Effector CD8-positive, alpha-beta T cell (primary cell): ENCODE measurements around the gene SEZ6L2.
"Not testable (repeated sequence)": the region's sequence is repeated elsewhere in the genome, so short reads cannot be mapped to it uniquely, and the experiment has no call there.

Experiments
- DNase-seq: peaks from one replicate; lab custom pipeline; 2025; lab: John Stamatoyannopoulos, UW

SEZ6L2 gene

GRCh38 chr16:29857133-29857760 lies 42.1 kb downstream of the SEZ6L2 start:
- no peak for DNase-seq

DNA sequence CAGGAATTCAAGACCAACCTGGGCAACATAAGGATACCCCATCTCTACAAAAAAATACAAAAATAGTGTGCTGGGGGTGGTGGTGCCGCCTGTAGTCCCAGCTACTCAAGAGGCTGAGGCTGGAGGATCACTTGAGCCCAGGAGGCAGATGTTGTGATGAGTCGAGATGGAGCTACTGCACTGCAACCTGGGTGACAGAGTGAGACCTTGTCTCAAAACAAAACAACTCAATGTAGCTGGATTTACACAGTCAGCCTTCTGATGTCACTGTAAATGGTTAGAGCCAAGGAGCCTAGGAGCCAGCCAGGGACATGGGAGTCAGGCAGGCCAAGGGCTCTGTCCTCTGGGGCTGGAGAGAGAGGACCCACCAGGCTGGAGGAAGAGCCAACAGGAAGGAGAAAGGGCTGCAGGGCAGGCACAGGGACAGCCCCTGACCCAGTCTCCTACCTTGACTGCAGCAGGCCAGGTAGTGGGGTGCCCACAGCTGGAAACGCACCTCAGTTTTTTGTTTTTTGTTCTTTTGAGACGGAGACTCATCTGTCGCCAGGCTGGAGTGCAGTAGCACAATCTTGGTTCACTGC lies 44.7 kb downstream of the SEZ6L2 start:
- no peak for DNase-seq

- DNase-seq: no peak
Observed at GRCh38 chr16:29852654-29853053, 46.7 kb downstream of the SEZ6L2 start.

- no peak for DNase-seq
Observed at GRCh38 chr16:29850998-29851397, 48.4 kb downstream of the SEZ6L2 start.

DNA sequence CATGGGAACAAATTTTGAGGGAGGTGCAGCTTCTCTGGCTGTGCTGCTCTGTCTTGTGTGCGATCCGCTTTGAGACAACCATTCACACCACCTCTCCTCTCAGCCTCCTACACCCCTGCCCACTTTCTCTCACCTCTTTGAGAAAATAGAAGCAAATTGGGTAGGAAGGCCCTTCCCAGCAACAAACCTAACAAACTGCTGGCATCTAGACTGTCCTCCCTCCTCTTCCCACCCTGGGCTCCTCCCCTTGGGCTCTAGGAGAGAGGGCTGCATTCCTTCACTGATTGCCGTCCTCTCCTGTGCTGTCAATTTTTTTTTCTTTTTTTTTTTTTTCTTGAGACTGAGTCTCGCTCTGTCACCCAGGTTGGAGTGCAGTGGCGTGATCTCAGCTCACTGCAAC lies 49.8 kb downstream of the SEZ6L2 start:
- DNase-seq: no peak

DNA sequence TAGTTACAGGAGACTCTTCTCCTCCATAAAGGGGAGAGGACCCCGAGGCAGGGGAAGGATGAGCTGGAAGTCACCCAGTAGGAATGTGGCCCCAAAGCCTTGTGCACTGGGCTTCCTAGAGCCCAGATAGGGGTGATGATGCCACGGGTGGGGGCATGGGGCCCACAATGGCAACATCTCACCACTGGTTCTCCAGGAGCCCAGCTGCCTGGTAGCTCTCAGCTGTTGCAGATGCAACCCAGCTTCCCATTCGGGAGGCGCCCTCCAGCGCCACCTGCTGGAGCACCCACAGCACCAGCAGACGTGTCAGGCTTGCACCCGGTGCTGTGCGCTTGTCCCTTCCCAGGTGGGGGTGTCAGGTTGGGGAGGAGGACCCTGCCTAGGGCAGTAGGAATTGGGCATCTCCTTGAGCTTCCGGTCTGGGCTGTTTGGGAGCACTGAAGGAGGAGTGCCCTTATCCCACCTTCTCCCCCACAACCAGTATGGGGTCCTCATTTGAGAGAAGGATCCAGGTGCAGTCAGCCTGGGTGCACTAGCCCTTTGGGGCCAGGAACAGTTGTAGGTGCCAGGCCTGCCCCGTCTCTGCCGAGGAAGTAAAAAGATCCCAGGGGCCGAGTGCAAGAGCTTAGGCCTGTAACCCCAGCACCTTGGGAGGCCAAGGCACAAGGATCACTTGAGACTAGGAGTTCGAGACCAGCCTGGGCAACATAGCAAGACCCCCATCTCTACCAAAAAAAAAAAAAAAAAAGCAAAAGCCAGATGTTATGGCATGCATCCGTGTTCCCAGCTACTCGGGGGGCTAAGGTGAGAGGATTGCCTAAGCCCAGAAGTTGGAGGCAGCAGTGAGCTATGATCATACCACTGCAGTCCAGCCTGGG lies 50.7 kb downstream of the SEZ6L2 start:
- DNase-seq: peak; percentile 69

DNA sequence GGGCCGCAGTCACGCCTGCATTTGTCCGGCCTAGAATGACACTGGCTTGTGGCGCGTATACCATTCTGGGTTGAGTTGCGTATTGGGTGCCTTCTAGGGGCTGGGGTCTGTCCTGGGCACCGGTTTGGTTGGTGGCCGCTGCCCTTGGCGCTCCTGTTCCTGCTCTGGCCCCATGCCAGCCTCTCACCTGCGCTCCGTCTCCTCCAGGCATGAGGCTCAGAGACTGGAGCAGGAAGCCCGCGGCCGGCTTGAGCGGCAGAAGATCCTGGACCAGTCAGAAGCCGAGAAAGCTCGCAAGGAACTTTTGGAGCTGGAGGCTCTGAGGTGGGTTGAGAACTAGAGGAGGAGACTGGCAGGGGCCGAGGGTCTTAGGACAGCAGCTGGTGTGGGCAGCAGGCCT lies 53.7 kb downstream of the SEZ6L2 start:
- DNase-seq: no peak

GRCh38 chr16:29844575-29845331 lies 54.6 kb downstream of the SEZ6L2 start:
- no peak for DNase-seq

GRCh38 chr16:29843931-29844330 lies 55.4 kb downstream of the SEZ6L2 start:
- no peak for DNase-seq

DNA sequence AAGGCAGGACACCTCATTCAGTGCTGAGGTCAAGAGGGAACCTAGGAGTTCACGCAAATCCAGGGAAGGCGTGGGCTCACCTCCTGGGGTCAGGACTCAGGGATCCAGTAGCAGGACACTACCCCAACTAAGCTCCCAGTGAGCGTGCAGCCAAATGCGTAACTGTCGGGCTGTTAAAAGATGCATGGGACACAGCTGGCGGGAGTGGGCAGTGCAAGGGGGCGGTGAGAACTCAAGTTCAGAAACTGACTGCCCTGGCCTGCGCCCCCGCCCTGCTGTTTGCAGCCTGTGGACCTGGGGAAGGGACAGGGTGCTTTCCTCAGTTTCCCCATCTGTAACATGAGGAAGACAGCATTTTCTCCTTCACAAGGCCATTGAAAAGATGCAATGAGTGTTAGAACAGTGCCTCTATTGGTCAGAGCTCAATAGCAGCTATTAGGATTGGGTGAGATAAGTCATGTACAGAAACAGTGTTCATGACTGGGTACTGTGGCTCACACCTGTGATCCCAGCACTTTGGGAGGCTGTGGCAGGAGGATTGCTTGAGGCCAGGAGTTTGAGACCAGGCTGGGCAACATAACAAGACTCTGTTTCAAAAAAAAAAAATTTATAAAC lies 56.5 kb downstream of the SEZ6L2 start:
- DNase-seq: no peak

DNA sequence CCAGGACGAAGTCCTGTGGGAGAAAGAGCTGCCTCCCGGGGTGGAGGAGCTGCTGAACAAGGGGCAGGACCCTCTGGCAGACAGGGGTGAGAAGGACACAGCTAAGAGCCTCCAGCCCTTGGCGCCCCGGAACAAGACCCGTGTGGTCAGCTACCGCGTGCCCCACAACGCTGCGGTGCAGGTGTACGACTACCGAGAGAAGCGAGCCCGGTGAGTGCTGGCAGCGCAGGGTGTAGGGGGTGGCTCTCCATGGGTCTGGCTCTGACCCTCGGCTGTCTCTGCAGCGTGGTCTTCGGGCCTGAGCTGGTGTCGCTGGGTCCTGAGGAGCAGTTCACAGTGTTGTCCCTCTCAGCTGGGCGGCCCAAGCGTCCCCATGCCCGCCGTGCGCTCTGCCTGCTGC lies 57.7 kb downstream of the SEZ6L2 start:
- no peak for DNase-seq

GRCh38 chr16:29840240-29840639 lies 59.1 kb downstream of the SEZ6L2 start:
- no peak for DNase-seq

GRCh38 chr16:29839822-29840221 lies 59.5 kb downstream of the SEZ6L2 start:
- no peak for DNase-seq

DNA sequence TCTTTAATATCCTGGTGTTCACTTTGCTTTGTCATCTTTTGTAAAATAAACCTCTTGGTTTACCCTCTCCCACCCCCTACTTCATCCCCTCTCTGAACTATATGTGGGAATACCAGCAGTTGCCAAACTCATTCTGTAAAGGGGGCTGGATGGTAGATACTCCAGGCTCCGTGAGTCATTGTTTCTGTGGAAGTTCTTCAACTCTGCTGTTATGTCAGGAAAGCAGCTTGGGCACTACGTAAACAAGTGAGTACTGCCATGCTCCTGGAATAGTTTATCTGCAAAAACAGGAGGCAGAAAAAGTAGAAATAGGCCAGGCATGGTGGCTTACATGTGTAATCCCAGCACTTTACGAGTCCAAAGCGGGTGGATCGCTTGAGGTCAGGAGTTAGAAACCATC lies 61.5 kb downstream of the SEZ6L2 start:
- no peak for DNase-seq

DNA sequence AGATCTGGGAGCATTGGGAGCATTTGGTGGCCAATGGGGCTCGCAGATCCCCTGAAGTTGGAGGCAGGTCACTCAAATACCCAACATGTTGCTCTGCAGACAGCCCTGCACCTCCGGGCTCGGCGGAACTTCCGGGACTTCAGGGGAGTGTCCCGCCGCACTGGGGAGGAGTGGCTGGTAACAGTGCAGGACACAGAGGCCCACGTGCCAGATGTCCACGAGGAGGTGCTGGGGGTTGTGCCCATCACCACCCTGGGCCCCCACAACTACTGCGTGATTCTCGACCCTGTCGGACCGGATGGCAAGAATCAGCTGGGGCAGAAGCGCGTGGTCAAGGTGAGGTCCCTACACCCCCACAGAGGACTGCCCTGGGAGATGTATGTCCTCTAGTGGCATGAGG lies 62.7 kb downstream of the SEZ6L2 start:
- no peak for DNase-seq

- DNase-seq: no peak
Observed at GRCh38 chr16:29835926-29836325, 63.4 kb downstream of the SEZ6L2 start.

GRCh38 chr16:29834079-29834478 lies 65.3 kb downstream of the SEZ6L2 start:
- DNase-seq: no peak

- not testable (repeated sequence) for DNase-seq
Observed at GRCh38 chr16:29833219-29833618, 66.1 kb downstream of the SEZ6L2 start.

GRCh38 chr16:29831490-29831889 lies 67.9 kb downstream of the SEZ6L2 start:
- DNase-seq: no peak

DNA sequence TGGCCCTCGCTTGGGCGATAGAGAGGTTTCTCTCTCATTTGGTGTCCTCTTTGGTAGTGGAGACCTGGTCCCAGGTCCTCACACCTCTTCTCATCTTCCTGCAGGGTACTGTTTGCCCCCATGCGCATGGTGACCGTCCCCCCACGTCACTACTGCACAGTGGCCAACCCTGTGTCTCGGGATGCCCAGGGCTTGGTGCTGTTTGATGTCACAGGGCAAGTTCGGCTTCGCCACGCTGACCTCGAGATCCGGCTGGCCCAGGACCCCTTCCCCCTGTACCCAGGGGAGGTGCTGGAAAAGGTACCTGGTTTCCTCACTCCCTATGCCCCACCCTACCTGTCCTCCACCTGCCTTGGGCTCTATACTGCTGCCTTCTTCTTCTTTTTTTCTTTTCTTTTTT lies 68.6 kb downstream of the SEZ6L2 start:
- no peak for DNase-seq

DNA sequence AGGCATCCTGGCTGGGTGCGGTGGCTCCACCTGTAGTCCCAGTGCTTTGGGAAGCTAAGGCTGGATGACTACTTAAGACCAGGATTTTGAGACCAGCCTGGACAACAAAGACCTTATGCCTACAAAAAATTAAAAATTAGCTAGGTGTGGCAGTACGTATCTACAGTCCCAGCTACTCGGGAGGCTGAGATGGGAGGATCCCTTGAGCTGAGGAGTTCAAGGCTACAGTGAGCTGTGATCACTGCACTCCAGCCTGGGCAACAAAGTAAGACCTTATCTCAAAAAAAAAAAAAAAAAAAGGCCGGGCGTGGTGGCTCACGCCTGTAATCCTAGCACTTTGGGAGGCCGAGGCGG lies 73.0 kb downstream of the SEZ6L2 start:
- no peak for DNase-seq
